Renal pelvis (tissue), 4 donors: ENCODE measurements around the gene EVA1B. TPM values are rescaled to one million over a fixed set of nuclear protein-coding genes. Genes with fewer than 3 reads are reported as not detected.
A peak's percentile ranks its signal among the peaks of the same experiment; 100 is the strongest.

ENCODE experiments used
- DNase-seq: peaks from one replicate; pipeline ENCODE4 v3.0.0-alpha.2; 2013
- polyA plus RNA-seq, 3 donors: library from polyadenylated mRNA; unstranded; fragments of 120-200 nt; gene quantifications; one replicate each; pipeline ENCODE4 v1.2.1, GENCODE V29; 2013; ENCODE audit not compliant: insufficient read length in 3 of 3

The EVA1B gene
- polyA plus RNA-seq, 3 donors = 70.4 to 128 (median 105) TPM

DNA sequence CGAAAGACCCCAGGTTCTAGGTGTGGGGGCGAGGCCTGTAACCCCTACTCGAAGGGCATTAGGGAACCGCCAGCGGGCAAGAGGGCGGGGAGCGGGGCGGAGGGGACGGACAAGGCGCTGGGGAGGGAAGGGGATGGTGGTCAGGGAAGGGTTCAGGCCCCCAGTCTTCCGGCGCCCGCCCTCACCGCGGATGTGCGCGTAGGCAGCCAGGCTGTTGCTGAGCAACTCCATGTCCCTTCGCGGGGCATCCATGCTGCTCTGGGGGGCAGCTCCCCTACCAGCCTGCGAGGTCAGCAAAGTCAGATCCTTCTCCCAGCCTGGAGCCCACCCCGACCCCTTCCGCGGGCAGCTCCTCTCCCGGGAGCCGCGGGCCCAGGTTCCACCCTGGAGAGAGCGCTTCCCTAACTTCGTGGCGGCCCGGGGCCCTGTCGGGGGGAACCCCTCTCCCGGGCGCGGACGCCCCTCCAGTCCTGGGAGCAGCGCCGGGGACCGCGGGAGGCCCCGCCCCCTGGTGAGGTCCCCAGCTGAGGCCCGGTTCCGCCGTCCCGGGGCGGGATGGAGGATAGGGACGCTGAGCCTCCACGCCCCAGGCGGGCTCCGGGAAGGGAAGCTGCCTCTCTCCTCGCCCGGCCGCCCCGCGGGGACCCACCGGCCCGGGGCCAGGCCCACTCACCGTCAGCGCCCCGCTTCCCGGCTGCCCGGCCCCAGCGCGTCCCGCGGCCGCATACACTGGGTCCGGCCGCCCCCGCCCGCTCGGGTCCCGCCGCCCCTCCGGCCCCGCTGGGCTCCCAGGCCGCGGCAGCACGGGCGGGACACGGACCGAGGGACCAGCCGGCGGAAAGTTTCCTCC, 434 bp downstream of the EVA1B start:
- DNase-seq = no peak

DNA sequence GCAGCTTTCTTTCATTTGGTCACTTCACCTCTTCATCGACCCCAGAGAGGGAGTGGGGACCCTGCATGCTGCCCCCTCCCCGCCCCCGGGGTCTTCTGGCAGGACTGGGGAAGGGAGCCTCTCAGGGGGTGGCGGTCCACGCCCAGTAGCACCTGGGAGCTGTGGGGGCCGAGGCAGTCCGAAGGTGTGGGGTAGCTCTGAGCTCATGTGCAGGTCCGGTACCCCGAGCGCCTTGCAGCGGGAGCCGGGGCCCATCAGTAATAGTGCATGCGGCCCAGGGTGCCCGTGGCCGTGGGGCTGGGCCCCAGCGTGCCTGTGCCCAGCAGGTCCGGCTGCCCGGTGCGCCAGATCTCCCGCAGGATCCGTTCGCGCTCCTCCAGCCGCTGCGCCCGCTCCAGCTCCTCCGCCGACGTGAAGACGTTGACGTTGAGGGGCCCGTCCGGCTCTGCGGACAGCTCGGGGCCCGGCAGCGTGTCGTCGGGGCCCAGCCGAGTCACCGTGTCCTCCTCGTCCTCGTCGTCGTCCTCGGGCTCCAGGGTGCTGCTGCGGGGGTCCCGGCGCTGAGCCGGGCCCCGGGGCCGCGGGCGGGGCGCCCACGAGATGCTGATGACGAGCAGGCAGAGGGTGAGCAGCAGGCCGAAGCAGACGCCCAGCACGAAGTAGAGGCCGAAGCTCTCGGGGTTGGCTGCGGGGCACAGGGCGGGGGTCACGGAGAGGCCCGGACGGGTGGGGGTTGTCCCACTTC, 1.2 kb downstream of the EVA1B start:
- no peak for DNase-seq

DNA sequence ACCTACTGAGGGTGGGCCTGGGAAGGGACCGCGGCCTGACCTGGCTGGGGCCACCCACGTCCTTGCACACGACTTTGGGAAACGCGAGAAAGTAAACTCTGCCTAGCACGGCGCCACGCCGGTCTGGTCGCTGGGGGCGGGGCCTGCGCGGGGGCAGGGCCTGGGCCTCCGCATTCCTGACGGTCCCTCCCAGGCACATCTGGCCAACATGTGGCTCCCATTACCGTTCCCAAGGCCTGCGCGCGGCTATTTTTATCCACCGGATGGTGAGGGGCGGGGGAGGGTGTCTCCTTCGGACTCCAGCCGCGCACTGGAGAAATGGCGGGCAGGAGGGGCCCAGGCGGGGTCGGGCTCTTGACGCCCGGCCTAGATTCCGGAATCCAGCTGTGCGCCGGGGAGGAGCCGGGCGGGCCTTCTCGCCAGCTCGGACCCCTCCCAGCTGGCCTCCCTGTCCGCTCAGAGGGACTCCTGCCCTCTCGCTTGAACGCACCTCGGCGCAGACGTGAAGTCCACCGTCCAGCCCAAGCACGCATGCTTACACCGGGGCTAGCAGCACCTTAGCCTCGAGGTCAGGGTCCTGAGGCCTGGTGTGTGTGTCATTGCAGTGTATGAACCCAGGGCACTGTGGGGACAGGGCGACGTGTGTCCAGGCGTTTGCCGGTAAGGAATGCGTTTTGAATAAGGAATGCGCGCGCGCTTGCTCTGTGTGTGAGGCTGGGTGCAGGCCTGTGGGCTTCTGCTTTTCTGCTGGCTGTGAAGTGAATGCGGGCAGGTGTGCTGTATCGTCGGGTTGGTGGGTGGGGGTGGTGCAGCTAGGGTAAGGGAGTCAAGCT, 2.1 kb downstream of the EVA1B start:
- peak; percentile 94 for DNase-seq

DNA sequence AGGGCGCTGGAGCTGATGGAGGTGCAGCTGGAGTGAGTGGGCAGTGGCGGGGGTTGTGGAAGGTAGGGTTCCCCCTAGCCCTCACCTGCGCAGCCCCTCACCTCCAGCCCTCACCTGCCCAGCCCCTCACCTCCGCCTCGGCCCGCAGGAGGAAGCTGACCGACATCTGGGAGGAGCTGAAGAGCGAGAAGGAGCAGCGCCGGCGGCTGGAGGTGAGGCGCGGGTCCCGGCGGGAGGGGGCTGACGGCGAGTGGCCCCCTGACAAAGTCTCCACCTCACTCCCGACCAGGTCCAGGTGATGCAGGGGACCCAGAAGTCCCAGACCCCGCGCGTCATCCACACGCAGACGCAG, 2.7 kb downstream of the EVA1B start:
- DNase-seq = no peak

DNA sequence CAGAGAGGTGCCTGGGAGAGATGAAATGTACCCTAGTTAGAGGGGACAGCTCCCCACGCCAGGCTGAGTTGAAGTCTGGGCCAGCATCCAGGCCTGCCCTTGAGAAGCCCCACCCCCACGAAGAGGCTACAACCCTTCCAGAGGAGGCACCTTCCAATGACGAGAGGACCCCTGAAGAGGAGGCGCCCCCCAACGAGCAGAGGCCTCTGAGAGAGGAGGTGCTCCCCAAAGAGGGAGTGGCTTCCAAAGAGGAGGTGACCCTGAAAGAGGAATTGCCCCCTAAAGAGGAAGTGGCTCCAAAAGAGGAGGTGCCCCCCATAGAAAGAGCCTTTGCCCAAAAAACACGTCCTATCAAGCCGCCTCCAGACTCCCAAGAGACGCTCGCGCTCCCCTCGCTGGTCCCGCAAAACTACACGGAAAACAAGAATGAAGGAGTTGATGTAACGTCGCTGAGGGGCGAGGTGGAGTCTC, 3.1 kb downstream of the EVA1B start:
- no peak for DNase-seq

DNA sequence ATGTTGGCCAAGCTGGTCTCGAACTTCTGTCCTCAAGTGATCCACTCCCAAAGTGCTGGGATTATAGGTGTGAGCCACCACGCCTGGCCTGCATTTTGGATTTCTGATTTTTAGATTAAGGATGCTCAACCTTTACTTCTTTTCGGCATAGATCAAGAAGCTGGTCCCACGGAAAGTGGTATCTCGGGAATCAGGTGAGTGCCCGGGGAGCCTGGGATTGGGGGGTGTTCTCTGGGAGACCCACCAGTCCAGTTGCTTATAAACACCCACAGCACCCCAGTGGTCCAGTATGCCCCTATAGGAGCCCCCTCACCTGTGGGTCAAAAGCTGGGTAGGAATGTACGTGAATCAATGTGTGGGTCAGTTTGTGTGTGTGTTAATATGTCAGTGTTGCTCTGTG, 14.0 kb downstream of the EVA1B start:
- no peak for DNase-seq

DNA sequence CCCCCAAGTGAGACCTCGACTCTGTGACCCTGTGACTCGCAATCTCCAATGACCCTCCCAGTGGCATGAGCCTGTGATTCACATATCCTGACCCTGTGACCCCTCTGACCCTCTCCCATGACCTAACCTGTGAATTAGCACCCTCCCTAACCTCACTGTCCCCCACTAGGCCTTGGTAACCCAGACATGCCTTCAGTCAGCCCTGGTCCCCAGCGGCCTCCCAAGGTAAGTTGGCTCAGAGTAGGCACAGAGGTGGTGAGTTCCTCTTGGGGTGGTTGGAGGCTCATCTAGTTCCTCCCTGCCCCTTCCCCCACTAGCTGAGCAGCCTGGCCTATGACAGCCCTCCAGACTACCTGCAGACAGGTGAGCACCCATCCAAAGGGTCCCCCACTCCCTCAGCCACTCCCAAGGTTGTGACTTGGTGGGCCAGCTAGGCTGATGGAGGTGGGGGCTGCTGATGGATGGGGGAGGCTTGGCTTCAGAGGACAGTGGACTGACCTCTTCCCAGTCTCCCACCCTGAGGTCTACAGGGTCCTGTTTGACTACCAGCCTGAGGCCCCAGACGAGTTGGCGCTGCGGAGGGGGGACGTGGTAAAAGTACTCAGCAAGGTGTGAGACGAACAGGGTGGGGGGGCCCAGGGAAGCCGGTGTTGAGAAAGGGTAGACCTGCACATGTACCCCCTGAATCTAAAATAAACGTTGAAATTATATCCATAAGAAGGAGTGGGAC, 15.7 kb downstream of the EVA1B start:
- no peak for DNase-seq

DNA sequence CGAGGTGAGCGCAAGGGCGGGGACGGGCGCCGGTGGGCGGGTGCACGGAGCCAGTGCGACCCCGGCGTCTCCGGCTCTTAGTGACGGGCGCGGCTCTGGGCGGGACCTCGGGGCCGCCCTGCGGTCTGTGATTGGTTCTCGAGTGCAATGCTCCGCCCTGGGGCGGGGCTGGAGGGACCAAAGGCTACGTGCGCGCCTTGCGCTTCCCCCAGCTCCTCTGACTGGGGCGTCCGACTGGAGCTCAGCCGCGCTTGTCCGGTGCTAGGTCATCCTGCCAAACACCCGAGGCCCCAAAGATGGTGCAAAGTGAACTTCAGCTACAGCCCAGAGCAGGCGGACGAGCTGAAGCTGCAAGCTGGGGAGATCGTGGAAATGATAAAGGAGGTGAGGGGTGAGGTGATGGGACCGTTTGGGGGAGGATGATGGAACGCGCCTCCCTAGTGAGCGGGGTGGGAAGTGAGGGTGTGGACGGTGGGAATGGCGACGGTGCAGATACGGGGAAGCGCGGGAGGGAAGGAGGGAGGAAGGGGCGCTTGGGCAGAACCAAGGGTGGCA, 16.5 kb downstream of the EVA1B start:
- DNase-seq = peak; percentile 94

DNA sequence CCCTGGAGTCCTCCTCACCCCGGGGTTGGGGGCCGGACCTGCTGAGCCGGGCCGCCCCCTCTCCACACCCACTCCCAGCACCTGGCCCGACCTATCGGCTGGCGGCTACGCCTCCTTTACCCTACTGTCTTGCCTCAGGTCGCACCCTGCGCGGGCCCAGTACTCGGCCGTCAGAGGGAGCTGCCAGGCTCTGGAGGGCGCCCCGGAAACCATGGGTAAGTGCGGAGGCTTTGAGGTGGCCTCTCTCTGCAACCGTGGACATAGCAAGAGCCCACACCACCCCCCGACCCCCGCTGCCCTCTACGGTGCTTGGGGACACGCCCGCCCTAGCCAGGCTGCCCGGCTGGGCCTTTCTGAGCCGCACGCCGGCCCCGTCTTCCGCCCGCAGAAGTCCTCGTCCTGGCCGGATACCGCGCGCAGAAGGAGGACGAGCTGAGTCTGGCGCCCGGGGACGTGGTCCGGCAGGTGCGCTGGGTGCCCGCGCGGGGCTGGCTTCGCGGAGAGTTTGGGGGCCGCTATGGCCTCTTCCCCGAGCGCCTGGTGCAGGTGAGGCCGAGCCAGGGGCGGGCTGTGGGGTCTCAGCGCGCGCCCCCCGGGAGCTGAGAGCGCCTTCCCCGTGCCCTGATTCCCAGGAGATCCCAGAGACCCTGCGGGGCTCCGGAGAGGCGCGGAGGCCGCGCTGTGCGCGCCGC, 17.1 kb downstream of the EVA1B start, which contains the start of gene SH3D21:
SH3D21 (plus strand) TSS at position 159 of the 692 bp plus-strand sequence; CDS start at position 212, 53 bp downstream.
- DNase-seq = no peak

DNA sequence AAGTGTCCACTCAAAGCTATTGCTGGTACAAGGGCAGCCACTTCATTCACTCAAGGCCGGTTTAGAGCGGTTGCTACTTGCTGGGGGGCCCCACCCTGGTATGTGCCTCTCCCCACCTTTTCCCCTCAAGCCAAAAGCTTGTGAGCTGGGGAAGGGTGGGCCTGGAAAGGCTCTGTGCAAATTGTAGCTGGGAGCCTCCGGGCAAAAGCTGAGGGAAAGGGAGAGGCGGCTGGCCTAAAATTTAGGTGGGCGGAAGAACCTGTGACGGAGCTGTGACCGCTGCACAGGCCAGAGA, 17.6 kb downstream of the EVA1B start:
- no peak for DNase-seq

DNA sequence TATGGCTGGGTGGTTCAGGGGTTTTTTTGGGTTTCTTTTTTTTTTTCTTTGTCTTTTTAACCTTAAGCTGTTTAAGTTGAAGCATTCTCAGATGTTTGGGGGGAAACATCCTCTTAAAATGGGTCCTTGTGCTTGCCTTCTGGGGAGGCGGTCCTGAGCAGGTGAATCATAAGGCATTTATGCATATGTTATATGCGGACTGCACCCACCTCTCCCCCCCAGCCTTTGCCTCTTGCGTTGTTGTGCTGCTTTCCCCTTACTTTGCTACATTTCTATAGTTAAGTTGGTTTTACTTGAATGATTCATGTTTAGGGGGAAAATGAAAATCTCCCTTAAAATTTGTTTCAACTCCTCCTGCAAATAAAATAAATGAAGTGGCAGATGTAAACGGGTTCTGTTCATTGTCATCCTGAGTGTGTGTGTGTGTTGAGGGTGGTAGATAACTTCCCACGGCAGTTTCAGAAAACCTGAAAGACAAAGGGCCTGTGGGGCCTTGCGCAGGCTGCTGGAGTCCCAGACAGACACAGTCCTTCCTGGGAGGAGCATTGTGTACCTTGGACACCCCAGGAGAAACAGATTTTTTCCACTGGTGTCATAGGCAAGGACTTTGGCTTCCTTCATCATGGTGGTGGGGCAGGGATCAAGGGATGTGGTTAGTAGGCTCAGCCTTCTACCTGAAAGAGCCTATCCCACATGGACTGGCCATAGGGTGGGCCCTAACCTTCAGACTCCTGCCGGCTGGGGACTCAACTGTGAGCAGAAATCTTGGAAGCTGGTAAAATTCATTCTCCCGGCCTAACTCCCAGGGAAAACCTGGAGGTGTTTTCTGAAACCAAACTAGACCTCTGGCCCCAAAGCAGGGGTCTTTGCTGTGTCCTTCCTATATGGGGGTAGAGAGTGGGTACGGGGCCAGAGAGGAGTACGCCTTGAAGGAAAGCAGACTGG, 18.2 kb downstream of the EVA1B start:
- no peak for DNase-seq

DNA sequence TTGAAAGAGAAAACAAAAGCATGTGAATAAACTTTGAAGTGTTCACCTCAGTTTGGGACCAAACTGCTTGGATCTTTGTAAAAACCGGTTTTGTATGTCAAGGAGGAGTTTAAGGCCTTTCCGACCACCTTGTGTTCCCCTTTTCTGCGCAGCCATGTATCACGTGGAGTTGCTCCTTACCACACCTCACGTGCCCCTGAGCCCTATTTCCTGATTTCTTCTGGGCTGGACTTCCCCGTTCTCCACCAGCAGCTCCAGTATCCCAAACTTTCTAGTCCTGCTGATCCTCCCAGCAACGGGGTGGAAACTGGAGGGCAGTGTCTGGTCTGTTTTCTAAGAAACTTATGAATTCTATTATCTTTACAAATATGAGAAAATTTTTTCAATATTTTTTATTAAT, 18.9 kb downstream of the EVA1B start:
- no peak for DNase-seq

DNA sequence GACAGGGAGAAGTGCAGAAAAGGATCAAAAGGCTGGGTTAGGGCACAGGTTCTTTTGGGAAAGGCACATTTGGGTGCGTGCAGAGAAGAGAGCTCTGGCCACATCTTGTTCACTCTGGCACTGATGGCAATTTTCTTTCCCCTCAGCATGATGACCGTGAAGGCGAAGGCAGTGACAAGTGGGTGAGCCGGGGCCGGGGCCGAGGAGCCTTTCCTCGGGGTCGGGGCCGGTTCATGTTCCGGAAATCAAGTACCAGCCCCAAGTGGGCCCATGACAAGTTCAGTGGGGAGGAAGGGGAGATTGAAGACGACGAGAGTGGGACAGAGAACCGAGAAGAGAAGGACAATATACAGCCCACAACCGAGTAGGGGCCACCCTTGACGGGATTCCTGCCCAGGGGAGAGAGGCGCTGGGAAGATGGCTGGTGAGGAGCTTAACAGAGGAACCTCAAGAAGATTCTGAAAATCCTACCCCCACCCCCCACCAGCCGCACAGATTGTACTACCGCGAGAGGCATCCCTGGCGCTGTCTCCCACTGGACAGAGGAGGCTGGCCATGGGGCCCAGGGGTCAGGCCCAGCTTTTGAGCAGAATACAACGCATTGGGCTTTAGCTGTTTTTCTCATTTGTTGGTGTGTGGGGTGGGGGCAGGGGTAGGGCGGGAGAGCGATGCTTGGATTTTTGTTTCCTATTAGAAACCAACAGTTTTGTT, 19.6 kb downstream of the EVA1B start:
- no peak for DNase-seq

DNA sequence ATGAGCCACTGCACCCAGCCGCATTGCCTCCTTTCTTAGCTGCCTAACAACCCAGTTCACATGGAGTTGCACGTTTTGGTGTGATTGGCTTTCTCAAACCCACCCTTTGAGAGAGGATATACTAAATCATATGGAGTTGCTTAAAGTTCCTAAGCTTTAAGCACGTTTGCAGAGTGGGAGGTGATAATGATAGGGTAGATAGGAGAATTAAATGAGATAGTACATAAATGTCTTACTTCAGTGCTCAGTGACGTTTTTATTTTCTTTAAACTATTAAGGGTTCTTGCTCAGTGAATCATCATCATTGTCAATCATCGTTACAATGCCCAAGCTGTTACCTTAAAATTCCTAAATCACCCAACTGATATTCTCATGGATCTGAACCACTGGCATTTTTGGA, 20.2 kb downstream of the EVA1B start:
- DNase-seq = no peak

DNA sequence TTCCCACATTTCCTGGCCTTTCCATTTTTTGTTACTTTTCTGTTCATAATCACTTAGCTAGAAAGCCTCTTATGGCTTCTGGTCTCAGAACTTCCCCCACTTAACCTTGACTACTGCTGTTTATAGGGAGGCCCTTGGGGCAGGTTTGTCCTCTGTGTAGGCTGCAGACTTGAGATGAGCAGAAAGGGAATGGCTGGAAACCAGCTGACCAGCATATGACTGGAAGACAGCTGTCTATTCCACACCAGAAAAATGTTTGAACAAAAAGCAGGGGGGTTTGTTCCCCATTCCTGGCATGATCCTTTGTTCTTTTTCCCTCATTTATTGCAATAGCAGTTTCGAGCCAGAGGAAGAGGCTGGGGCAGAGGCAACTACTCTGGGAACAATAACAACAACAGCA, 22.2 kb downstream of the EVA1B start:
- no peak for DNase-seq

DNA sequence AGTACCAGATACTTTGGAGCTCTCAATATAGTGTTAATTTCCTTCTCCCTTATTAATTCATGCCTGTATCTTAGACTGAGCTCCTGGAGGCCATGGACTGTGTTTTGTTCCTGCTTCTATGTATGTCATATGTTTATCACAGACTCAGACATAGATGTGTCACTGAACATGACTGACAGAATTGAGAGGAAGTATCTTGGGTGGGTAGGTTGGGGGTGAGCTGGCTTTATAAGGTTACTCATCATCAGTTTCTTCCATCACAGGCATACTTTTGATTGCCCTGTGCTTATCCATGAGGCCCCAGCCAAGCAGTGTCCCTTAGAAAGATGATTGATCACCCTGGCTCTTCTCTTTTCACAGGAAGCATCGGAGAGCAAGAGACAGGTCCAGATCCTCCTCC, 22.9 kb downstream of the EVA1B start:
- no peak for DNase-seq

DNA sequence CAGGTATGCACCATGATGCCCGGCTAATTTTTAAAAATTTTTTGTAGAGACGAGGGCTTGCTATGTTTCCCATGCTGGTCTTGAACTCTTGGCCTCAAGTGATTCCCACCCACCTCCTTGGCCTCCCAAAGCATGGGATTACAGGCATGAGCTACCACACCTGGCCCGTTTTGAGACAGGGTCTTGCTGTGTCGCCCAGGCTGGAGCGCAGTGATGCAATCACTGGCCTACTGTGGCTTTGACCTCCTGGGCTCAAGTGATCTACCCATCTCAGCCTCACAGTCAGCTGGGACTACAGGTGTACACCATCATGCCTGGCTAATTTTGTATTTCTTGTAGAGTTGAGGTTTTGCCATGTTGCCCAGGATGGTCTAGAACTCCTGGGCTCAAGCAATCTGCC, 24.8 kb downstream of the EVA1B start:
- DNase-seq = no peak

DNA sequence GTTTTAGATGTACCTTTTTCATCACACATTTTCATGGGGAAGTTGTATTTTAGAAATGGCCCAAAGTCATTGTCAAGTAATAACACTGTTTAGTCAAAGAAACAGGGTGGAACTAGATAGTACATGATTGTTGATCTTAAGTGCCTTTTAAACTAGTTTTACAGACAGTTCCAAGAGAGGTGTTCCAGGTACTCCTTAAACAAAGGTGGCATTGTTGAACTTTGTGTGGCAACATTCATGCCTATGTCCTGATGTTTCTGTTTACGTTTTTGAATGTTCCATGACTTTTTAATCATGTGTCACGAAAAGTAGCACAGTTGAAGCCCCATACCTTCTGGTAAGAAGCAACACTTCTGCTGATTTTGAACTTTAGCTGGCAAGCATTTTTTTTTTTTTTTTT, 26.4 kb downstream of the EVA1B start:
- no peak for DNase-seq

DNA sequence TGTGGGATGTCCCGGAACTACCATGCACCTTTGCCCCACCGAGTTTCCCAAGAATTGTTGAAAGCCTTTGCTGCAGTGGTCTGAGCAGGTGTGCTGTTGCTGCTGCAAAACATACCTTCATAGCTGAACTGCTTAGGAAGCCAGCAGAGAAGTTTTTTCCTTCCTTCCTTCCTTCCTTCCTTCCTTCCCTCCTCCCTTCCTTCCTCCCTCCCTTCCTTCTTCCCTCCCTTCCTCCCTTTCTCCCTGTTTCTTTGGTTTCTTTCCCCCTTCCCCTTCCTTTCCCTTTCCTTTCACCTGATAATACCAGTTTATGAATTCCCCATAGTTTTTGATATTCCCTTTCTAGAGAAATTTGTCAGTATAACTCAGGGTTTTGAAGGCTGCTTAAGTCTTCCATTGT, 28.1 kb downstream of the EVA1B start:
- DNase-seq = no peak
